Suprapubic skin (tissue), 4 donors: Measurements from ENCODE around the gene CFL1.

ENCODE experiments used
- EP300 ChIP-seq: sonication (generic); formaldehyde crosslinking; IDR thresholded peaks from one replicate; pipeline ENCODE4 v1.6.1; 2017; ENCODE audit warnings: antibody characterized with exemption
- POLR2A ChIP-seq, 2 donors: fragments of 450-650 bp; IDR thresholded peaks; one replicate each; pipeline ENCODE4 v1.6.1; 2017; ENCODE audit warnings: antibody characterized with exemption in 2 of 2, mild to moderate bottlenecking in 2 of 2, moderate library complexity in 2 of 2
- POLR2AphosphoS5 ChIP-seq, 3 donors: sonication (generic); formaldehyde crosslinking; IDR thresholded peaks; one replicate each; pipeline ENCODE4 v1.6.1; 2017; ENCODE audit warnings: antibody characterized with exemption in 3 of 3
- TF ChIP-seq, protein P1 (sequence below), 2 donors: fragments of 200-600 bp in 1 of 2; fragments of 450-650 bp in 1 of 2; sonication (generic) in 1 of 2; IDR thresholded peaks; one replicate each; pipeline ENCODE4 v1.5.1; 2016 to 2019; ENCODE audit warnings: antibody characterized with exemption in 2 of 2, mild to moderate bottlenecking in 1 of 2, moderate library complexity in 1 of 2

- TF ChIP-seq POLR2A (IDR thresholded peaks at IDR 0.05): no peak
- TF ChIP-seq, protein P1, sequence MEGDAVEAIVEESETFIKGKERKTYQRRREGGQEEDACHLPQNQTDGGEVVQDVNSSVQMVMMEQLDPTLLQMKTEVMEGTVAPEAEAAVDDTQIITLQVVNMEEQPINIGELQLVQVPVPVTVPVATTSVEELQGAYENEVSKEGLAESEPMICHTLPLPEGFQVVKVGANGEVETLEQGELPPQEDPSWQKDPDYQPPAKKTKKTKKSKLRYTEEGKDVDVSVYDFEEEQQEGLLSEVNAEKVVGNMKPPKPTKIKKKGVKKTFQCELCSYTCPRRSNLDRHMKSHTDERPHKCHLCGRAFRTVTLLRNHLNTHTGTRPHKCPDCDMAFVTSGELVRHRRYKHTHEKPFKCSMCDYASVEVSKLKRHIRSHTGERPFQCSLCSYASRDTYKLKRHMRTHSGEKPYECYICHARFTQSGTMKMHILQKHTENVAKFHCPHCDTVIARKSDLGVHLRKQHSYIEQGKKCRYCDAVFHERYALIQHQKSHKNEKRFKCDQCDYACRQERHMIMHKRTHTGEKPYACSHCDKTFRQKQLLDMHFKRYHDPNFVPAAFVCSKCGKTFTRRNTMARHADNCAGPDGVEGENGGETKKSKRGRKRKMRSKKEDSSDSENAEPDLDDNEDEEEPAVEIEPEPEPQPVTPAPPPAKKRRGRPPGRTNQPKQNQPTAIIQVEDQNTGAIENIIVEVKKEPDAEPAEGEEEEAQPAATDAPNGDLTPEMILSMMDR (IDR thresholded peaks at IDR 0.05): peak in 1 of 2 donors; percentile 37
- TF ChIP-seq EP300: no peak
- TF ChIP-seq POLR2AphosphoS5 (IDR thresholded peaks at IDR 0.05): no peak
Observed at GRCh38 chr11:65851083-65851579, 6.8 kb downstream of the CFL1 start.
